HTR-8/SVneo (cell line): ENCODE measurements around the gene OR2AG1.

Experiments used
- DNase-seq: peaks from one replicate; pipeline ENCODE4 v3.0.0; 2011; ENCODE audit warnings: low spot score, mixed read lengths; ENCODE audit not compliant: insufficient read length
- FAIRE-seq: peaks from 2 replicates; lab custom pipeline; 2011; peaks lifted over from hg19 to GRCh38; lab: Jason Lieb, UNC

Gene OR2AG1, protein sequence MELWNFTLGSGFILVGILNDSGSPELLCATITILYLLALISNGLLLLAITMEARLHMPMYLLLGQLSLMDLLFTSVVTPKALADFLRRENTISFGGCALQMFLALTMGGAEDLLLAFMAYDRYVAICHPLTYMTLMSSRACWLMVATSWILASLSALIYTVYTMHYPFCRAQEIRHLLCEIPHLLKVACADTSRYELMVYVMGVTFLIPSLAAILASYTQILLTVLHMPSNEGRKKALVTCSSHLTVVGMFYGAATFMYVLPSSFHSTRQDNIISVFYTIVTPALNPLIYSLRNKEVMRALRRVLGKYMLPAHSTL

DNA sequence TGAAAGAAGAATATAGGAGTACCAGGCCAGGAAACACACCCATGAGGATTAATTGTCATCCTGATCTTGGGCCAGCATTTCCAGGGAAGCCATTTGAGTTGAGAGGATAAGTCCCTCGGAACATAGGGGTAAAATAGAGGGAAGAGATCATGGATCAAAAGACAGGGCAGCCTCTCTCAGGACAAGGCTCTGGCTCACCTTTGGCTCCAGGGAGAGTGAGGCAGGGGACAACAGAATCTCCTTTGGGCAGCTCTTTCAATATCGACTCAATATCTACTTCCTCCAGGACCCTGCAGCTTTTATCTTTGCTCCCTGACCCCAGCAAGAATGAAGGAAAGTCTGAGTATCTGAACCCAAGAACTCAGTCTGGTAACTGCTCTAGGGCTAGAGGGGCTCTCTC, at the start of gene OR2AG1:
OR2AG1 (plus strand) TSS at position 301 of the 400 bp plus-strand sequence. CDS start 2,018 bp downstream, outside the sequence.
- FAIRE-seq (no peak), DNase-seq (no peak)

DNA sequence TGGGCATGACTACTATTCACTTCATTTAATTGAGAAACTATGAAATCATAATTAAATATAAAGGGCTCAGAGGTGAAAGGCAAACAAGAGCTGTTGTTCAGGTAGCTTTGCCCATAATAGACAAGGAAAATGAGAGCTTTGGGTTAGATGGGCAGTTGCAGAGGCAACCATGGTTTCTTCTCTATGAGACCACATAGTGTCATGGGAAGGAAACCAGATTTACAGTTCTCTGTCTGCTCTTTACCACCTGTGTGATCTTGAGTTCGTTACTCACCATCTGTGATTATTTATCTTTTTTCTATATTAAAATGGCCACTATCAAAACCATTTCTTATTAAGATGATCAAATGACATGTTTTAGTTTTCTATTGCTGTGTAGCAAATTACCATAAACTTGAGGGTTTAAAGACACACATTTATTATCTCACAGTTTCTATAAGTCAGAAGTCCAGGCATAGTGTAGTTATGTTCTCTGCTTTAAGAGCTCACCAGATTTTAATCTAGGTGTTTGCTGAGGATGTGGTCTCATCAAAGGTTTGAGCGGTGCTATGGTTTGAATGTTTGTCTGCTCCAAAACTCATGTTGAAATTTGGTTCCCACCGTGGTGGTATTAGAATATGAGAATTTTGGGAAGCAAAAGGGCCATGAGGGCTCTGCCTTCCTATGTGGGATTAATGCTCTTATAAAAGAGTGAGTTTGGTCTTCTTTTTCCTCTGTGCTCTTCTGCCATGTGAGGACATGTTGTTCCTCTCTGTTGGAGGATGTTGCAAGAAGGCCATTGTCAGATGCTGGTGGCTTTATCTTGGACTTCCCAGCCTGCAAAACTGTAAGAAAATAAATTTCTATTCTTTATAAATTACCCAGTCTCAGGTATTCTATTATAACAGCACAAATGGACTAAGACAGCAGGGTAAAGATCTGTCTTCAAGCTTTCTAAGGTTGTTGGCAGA, 49.2 kb upstream of the OR2AG1 start:
- FAIRE-seq (no peak), DNase-seq (no peak)

DNA sequence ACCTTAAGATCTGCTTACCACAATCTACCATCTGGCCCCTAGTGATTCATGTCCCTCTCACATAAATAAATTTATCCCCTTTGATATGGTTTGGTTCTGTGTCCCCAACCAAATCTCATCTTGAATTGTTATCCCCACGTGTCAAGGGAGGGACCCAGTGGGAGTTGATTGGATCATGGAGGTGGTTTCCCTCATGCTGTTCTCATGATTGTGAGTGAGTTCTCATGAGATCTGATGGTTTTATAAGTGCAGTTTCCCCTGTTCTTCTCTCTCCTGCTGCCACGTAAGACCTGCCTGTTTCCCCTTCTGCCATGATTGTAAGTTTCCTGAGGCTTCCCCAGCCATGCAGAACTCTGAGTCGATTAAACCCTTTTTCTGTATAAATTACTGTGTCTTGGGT, 48.2 kb upstream of the OR2AG1 start:
- FAIRE-seq, result no peak
- no peak for DNase-seq

DNA sequence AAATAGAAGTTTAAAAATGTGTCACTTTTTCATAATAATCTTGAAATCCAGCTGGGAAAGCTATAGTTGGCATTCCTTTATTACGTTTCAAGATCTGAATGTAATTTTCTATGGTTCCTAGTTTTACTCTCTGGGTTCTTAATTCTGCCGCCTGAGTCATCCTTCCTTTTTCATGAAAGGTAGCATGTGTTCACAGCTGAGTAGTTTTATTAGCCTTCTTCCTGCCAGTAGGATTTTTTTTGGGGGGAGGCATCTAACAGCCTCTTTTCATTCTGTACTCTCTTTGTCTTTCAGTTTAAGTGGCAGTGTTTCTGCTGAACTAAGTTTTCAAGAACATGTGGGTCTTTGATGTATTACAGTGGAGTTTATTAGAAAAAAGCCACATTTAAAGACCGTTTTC, 47.5 kb upstream of the OR2AG1 start:
- no peak for FAIRE-seq
- DNase-seq, result no peak

DNA sequence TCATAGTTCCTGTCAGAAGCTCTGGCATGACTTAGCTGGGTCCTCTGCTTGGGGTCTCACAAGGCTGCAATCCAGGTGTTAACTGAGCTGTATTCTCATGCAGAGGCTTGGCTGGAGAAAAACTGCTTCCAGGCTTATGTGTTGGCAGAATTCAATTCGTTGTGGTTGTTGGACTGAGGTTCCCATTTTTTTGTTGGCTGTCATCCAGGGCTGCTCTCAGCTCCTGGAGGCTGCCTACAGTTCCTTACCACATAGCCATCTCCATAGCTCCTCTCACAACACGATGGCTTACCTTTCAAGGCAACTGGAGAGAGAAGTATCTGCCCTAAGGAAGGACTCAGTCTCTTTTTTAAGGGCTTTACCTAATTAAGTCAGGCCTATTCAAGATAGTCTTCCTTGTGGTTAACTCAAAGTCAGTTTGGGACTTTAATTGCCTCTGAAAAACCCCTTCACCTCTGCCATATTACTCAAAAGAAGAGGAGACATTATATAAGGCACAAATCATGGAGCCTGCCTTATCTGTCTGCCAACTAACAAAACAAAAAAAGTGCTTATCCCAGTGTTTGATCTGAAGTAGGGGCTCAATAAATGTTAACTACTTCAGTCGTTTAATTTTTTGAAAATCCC, 46.2 kb upstream of the OR2AG1 start:
- no peak for DNase-seq
- FAIRE-seq, result no peak

DNA sequence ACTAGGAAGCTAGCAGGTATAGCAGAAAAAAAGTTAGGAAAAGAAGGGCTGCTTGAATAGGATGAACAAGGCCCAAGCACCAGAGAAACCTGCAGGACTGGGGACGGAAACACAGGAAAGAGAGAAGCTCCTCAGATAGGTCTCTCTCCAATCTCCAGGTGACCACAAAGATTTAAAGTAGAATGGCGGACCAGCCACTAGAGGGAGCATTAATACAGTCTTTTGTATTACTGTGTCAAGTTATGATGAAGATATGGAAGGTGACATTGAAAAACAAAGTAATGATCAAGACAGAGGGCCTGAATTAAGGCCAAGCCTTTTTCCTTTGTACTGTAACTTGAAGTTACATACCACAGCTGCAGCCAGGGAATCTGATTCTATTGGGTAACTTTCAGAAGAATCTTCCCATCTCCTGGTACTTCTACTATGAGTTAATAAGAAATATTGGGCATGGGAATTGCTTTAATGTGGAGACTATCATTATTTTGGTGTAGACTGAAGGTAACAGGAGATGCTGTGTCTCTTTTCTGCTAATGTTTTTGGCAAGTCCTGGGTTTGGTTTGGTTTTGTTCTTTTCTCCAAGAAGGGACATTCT, 44.9 kb upstream of the OR2AG1 start:
- no peak for FAIRE-seq

DNA sequence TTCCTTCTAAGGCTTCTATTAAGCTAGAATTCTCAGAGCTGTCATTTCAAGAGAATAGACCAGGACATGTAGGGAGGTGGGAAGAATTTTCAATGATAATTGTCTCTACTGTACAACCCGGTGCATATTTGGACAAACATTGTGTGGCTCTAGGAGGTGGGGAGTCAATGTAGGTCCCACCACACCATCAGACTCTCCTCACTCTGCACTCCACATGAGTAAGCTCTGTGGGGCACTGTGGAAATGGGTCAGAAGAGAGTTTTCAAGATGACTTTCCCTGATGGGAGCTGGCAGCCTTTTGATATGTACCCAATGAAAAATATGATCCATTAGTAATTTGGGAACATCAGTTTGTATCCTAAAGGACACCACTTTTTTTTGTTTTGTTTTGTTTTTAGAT, 44.2 kb upstream of the OR2AG1 start:
- DNase-seq (no peak), FAIRE-seq (no peak)

More for the DNA sequence above, 44.9 kb upstream of the OR2AG1 start:
- peak; percentile 38 for DNase-seq

DNA sequence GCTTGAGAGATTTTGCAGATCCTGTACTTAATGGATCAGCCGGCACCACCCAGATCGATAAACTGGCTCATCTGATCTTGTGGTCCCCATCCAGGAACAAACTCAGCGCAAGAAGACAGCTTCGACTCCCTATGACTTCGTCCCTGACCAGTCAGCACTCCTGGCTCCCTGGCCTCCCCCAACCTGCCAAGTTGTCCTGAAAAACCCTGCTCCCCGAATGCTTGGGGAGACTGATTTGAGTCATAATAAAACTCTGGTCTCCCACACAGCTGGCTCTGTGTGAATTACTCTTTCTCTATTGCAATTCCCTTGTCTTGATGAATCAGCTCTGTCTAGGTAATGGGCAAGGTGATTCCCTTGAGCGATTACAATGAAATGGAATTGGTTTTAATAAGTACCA, 40.6 kb upstream of the OR2AG1 start:
- FAIRE-seq (no peak), DNase-seq (no peak)

DNA sequence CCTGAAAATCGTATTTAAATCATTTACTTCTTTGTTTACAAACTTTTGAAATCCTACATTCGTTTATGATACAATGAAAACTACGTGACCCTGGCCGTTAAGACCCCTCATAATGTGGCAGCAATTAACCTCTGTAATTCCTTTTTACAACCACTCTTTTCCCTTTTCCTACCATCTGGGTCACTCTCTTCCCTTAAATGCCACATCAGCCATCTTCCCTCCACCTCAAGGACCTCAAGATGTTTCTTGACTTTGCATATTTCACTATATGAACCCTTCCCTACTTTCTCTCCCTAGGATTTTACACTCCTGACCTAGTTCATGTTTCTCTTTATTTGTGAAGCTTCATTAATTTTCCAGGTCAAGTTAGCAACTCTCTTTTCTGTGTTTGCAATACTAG, 37.8 kb upstream of the OR2AG1 start:
- DNase-seq (no peak), FAIRE-seq (no peak)

DNA sequence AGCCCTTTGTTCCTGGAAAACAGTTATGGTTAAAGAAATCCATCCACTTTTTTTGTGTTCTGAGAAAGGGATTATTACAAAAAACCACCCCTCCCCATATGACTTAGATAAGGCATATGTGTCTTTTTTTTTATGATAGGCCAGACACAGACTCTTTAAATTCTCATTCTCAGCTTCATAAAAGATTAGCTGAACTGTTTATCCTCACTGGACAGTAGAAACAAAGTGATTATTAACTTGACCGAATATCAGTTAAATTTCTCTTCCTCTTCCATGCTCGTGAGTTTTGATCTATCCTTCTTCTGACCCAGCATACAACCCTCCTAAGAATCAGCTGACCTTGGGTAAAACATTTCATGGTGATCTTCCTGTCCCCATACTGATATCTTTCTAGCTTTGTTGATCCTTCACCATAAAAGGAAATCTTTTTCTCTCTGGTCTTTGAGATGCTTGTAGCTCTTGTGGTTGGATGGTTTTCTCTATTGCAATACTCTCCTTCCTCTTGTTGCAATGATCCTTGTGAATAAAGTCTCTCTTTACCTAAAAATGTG, 37.3 kb upstream of the OR2AG1 start:
- FAIRE-seq, result no peak
- DNase-seq, result no peak

DNA sequence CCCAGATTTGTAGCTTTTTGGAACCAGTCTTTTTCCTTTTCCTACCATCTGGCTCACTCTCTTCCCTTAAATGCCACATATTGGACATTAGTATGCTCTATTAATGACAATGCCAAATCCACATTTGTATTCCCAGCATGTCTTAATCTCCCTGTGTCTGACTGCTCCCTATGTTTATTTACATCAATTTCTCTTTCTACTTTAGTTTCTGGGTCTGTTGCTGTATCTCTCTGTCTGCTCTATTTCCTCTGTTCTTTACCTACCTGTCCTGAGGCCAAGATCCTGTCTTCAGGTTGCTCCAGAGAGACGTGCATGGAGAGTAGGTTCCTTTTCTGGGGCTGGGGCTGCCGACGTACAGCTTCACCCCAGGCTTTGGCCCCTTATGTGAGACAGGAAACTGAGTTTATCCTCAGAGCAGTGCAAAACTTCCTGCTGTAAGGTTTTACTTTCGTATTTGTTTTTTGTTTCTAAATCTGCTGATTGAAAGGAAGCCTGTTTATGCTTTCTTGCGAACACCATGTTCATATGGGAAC, 36.7 kb upstream of the OR2AG1 start:
- FAIRE-seq (no peak), DNase-seq (no peak)

DNA sequence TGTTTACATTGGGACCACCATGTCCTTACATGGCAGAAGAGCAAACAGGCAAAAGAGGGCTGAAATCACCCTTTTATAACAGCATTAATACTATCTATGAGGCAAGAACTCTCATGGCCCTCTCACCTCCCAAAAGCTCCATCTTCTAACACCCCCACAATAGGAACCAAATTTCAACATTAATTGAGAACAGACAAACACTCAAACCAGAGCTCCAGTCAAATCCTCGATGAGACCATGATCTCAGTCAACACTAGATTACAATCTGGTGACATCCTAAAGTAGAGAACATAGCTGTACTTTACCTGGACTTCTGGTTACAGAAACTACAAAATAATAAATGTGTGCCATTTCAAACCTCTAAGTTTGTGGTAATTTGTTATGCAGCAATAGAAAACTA, 36.2 kb upstream of the OR2AG1 start:
- DNase-seq, result no peak
- FAIRE-seq, result no peak

DNA sequence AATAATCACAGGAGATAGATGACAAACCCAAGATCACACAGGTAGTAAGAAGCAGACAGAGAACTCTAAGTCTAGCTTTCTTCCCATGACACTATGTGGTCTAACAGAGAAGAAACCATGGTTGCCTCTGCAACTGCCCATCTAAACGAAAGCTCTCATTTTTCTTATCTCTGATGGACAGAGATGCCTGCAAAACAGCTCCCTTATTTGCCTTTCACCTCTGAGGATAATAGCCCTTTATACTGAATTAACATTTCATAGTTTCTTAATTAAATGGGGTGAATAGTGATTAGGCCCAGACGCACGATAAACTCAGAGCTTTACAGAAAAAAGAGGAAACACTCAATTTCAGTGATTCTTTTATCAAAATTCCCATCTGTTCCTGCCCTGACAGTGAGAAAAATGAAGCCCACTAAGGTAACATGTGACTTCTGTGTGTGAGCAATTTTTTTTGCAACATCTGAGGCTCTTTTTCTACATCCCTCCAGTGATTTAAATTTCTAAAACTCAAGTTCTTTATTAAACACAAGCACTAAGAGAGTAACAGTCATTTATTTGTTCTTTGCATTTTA, 35.6 kb upstream of the OR2AG1 start:
- FAIRE-seq (no peak), DNase-seq (no peak)

DNA sequence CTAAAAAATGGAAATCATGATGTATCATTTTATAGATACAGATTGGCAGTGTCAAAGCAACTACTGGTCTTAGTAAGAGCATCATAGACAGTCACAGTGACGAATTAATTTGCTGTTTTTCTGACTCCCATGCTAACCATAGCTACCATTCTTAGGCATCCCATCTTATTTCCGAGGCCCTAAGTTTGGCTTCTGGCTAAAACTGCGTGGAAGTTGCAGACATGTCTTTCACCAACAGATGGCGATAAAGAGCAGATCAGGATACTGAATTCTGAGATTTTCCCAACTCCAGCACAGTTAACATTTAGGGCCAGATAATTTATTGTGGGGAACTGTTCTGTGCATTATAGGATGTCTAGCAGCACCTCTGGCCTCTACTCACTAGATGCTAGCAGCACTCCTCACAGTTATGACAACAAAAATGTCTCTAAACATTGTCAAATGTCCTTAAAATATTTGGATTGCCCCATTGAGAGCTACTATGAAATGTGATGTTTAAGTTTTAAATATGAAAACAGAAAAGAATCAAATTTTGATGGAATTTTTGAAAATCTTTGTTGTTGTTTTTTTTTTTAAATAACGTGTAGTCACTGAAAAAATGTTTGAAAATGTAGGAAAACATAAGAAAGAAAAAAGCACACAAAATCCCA, 27.4 kb upstream of the OR2AG1 start:
- DNase-seq (peak; percentile 45), FAIRE-seq (no peak)

DNA sequence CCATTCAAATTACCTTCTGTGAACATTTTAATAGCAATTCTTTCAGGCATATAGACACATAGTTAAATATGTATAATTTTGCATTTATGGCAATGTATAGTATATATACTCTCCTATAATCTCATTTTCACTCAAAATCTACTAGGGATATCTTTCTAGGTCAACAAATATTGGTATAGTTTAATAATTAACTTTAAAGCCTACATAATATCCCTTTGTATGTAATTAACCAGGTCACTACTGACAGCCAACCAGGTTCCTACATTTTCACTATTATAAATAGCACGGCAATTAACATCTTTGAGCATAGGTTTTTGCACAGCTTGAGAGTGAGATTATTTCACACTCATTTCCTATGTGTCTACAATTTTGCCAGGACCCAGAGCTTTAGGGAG, 26.9 kb upstream of the OR2AG1 start:
- DNase-seq (no peak), FAIRE-seq (no peak)

DNA sequence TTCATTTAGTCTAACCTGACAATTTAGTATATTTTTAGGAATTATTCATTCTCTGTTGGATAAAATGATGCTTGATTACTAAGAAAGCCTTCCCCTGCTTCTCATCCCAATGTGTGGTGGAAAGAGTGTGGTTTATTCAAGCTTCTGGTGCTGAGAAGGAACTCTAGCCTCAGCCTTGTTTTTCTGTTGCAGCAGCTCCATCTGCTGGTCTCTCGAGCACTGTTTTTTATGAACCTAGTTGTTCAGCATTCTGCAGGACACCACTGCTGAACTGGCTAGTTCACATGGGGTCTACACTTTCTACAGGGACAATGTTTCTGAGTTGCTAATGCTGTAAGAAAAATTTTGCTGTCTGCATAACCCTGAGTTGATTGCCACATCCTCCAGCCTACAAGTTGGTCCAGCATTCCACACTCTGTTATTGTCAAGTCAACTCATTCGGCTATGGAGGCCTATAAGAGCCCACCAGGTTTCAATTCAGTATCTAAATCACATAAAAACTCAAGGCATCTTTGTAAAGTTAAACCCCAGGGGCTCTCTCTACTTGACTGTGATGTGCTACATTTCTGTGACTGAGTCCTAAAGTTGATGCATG, 25.4 kb upstream of the OR2AG1 start:
- FAIRE-seq, result no peak
- peak; percentile 22 for DNase-seq

DNA sequence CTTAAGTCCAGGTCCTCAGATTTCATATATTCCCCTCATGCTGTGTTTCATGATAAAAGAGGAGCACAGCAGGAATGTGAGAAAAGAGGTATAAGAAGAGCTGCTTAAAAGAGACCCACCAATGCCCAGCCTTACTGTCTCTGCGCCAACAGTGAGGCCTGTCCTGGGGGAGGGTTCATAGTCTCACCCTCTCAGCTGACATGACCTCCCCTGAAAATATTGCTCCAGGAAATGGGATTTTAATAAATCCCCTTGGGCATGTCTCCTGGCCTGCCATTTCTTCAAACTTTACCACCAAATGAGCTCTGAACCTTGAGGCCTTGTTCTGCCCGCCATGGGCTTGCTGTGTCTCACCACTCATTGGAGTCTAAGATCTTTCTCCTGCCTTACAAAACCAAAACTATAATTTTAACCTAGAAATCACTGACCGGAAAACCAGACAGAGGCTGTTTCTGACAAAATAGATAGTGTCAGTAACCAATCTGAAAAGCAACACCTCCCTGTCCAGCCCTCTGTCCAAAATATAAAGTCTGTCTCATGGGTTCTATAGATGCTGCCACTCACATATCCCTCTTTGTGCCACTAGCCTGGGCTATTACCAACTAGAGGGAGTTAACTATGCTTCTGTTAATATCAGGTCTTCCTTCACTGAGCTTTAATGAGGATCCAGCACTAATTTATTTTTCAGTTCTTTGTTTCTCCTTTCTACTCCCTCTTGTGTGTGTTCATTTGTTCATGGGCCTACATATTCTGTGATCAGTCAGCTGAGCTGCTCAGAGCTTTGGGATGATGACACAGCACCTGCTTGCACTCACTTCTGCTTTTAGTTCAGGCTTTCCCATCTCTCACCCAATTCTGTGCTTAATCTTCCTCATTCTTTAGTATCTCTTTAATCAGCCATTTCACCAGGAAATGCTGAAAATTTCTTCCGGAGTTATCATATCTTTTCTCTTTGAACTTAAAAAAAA, 10.6 kb upstream of the OR2AG1 start, which contains the start of gene OR2AG2:
OR2AG2 (minus strand) TSS at position 51 of the 968 bp plus-strand sequence. CDS start 3,019 bp downstream, outside the sequence.
- no peak for FAIRE-seq
- no peak for DNase-seq
